ENCODE measurements around the gene ARFGAP1. TPM values are rescaled to one million over a fixed set of nuclear protein-coding genes. Genes with fewer than 3 reads are reported as not detected.

Gene ARFGAP1
- total and polyA plus RNA-seq, 2 experiments from 2014 or later = 41.5 to 95.5 TPM

DNA sequence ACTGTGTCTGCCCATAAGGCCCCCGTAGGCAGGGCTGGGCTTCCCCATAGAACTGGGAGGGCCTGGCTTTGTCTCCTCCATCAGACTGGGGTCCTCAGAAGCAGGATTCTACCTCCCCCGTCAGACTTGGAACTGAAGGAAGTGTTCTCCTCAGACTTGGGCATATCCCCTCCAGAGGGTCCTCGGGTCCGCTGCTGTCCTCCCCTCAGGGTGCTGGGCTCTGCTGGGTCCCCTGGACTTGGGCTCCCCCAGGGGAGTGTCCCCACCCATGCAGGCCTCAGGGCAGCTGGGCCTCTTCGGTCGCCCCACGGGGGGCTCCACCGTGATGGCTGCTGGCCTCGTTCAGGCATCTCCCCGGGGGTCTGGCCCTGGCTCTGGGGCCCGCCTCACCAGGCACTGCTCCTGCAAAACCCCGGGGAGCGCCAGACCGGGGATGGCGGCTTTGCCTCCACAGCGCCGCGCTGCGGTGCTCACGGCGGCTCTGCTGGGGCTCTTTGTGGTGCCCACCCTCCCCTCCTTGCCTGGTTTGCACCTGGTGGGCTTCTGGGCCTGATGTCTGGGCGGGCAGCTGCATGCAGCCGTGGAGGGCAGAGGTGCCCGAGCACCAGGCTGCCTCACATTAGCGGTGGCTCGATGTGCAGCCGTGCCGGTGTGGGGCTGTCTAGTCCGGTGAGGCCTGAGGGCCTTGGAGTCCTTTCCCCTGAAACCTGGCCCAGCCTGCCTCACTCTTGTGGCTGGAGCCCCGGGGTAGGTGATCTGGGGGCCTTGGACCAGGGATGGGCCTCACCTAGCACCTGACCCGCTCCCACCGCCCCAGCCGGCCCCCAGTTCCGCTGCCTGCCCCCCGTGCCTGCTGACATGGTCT is 34.3 kb downstream of the ARFGAP1 start:
- Histone ChIP-seq H3K4me3 (no peak overlapping the region), H3K9me2 (ENCODE audit: insufficient read depth) (no peaks in the 10 kb centered on the region), H3K4me2 (no peak overlapping the region), H3K27ac (ENCODE audit: low read depth) (no peak overlapping the region), H3K36me3 (ENCODE audit: insufficient read depth) (no peaks in the 10 kb centered on the region), H3K79me2 (replicated peaks; ENCODE audit: insufficient read depth) (no peaks in the 10 kb centered on the region), H3K27me3 (ENCODE audit: insufficient read depth) (no peaks in the 10 kb centered on the region), H3K4me1 (ENCODE audit: insufficient read depth) (no peaks in the 10 kb centered on the region), H3F3A (replicated peaks; ENCODE audit: low read depth) (no peaks in the 10 kb centered on the region), H4K20me1 (replicated peaks; ENCODE audit: insufficient read depth) (no peaks in the 10 kb centered on the region), H2AFZ (no peak overlapping the region)
- TF ChIP-seq NANOG (IDR thresholded peaks at IDR 0.05; ENCODE audit: borderline replicate concordance) = no peak
- no peak for TF ChIP-seq EZH2 (IDR thresholded peaks at IDR 0.05; ENCODE audit: low read depth, unreplicated experiment)
- H3K36me3 Mint-ChIP-seq (ENCODE audit: low read depth) = no peaks in the 10 kb centered on the region
- H3K4me1 Mint-ChIP-seq = peaks cover 4% of the 10 kb centered on the region; the same call in 1 of the 3 replicates
- peaks cover 4% of the 10 kb centered on the region; the same call in 1 of the 3 replicates for H3K9me3 Mint-ChIP-seq
- no peak for ATAC-seq
- no peak for DNase-seq (ENCODE audit: low spot score)
- no peak overlapping the region for H3K4me3 Mint-ChIP-seq
- no peak overlapping the region for H3K27ac Mint-ChIP-seq
- peaks cover 5% of the 10 kb centered on the region for H3K27me3 Mint-ChIP-seq (ENCODE audit: insufficient read depth, low read depth, poor library complexity)

DNA sequence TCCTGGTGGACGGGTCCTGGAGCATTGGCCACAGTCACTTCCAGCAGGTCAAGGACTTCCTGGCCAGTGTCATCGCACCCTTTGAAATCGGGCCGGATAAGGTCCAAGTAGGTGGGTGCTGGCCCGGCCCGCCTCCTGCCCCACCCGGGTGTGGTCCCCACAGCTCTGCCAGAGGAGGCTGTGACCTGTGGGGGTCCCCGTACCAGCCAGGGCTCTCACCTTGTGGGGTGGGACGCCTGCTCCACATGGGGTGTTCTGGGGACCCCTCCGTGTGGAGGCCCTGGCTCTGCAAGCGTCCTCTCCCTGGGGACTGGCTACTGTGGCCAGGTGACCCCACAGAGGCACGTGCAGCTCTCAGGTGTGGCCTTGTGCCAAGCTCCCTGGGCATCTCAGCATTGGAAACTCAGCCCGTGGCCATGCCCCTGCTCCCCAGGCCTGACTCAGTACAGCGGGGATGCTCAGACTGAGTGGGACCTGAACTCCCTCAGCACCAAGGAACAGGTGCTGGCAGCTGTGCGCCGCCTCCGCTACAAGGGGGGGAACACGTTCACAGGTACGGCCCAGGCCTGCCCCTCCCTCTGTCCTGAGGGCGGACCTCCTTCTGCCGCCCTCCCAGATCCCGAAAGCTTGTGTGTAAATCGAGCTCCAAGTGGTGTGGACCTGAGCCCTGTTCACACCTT is 35.1 kb downstream of the ARFGAP1 start:
- Histone ChIP-seq H3F3A (replicated peaks; ENCODE audit: low read depth) (no peaks in the 10 kb centered on the region), H3K4me3 (no peak overlapping the region), H3K4me2 (no peak overlapping the region), H3K79me2 (replicated peaks; ENCODE audit: insufficient read depth) (no peaks in the 10 kb centered on the region), H4K20me1 (replicated peaks; ENCODE audit: insufficient read depth) (no peaks in the 10 kb centered on the region), H3K27me3 (ENCODE audit: insufficient read depth) (no peaks in the 10 kb centered on the region), H3K4me1 (ENCODE audit: insufficient read depth) (no peaks in the 10 kb centered on the region), H3K36me3 (ENCODE audit: insufficient read depth) (no peaks in the 10 kb centered on the region), H3K9me2 (ENCODE audit: insufficient read depth) (no peaks in the 10 kb centered on the region), H2AFZ (no peak overlapping the region), H3K27ac (ENCODE audit: low read depth) (no peak overlapping the region)
- peaks cover 4% of the 10 kb centered on the region; the same call in 1 of the 3 replicates for H3K4me1 Mint-ChIP-seq
- DNase-seq (ENCODE audit: low spot score) (no peak), ATAC-seq (no peak)
- no peak overlapping the region for H3K27ac Mint-ChIP-seq
- peaks cover 4% of the 10 kb centered on the region; the same call in 1 of the 3 replicates for H3K9me3 Mint-ChIP-seq
- no peak overlapping the region for H3K4me3 Mint-ChIP-seq
- peaks cover 5% of the 10 kb centered on the region for H3K27me3 Mint-ChIP-seq (ENCODE audit: insufficient read depth, low read depth, poor library complexity)
- H3K36me3 Mint-ChIP-seq (ENCODE audit: low read depth) = no peaks in the 10 kb centered on the region
- TF ChIP-seq, protein P1, sequence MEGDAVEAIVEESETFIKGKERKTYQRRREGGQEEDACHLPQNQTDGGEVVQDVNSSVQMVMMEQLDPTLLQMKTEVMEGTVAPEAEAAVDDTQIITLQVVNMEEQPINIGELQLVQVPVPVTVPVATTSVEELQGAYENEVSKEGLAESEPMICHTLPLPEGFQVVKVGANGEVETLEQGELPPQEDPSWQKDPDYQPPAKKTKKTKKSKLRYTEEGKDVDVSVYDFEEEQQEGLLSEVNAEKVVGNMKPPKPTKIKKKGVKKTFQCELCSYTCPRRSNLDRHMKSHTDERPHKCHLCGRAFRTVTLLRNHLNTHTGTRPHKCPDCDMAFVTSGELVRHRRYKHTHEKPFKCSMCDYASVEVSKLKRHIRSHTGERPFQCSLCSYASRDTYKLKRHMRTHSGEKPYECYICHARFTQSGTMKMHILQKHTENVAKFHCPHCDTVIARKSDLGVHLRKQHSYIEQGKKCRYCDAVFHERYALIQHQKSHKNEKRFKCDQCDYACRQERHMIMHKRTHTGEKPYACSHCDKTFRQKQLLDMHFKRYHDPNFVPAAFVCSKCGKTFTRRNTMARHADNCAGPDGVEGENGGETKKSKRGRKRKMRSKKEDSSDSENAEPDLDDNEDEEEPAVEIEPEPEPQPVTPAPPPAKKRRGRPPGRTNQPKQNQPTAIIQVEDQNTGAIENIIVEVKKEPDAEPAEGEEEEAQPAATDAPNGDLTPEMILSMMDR (conservative IDR thresholded peaks at IDR 0.05; ENCODE audit: low read depth in 2 of 2) = no peak
- TF ChIP-seq JUNB (IDR thresholded peaks at IDR 0.05; ENCODE audit: unreplicated experiment) (no peak), CREB1 (CRISPR knock-in tag; IDR thresholded peaks at IDR 0.05; ENCODE audit: low read depth) (no peak), EZH2 (IDR thresholded peaks at IDR 0.05; ENCODE audit: low read depth, unreplicated experiment) (no peak), ZNF331 (CRISPR knock-in tag; IDR thresholded peaks at IDR 0.05; ENCODE audit: low read depth) (no peak), NANOG (IDR thresholded peaks at IDR 0.05; ENCODE audit: borderline replicate concordance) (no peak), ZNF114 (CRISPR knock-in tag; IDR thresholded peaks at IDR 0.05) (no peak), EZH2phosphoT487 (IDR thresholded peaks at IDR 0.05; ENCODE audit: unreplicated experiment) (no peak)
- TF ChIP-seq, protein P2, sequence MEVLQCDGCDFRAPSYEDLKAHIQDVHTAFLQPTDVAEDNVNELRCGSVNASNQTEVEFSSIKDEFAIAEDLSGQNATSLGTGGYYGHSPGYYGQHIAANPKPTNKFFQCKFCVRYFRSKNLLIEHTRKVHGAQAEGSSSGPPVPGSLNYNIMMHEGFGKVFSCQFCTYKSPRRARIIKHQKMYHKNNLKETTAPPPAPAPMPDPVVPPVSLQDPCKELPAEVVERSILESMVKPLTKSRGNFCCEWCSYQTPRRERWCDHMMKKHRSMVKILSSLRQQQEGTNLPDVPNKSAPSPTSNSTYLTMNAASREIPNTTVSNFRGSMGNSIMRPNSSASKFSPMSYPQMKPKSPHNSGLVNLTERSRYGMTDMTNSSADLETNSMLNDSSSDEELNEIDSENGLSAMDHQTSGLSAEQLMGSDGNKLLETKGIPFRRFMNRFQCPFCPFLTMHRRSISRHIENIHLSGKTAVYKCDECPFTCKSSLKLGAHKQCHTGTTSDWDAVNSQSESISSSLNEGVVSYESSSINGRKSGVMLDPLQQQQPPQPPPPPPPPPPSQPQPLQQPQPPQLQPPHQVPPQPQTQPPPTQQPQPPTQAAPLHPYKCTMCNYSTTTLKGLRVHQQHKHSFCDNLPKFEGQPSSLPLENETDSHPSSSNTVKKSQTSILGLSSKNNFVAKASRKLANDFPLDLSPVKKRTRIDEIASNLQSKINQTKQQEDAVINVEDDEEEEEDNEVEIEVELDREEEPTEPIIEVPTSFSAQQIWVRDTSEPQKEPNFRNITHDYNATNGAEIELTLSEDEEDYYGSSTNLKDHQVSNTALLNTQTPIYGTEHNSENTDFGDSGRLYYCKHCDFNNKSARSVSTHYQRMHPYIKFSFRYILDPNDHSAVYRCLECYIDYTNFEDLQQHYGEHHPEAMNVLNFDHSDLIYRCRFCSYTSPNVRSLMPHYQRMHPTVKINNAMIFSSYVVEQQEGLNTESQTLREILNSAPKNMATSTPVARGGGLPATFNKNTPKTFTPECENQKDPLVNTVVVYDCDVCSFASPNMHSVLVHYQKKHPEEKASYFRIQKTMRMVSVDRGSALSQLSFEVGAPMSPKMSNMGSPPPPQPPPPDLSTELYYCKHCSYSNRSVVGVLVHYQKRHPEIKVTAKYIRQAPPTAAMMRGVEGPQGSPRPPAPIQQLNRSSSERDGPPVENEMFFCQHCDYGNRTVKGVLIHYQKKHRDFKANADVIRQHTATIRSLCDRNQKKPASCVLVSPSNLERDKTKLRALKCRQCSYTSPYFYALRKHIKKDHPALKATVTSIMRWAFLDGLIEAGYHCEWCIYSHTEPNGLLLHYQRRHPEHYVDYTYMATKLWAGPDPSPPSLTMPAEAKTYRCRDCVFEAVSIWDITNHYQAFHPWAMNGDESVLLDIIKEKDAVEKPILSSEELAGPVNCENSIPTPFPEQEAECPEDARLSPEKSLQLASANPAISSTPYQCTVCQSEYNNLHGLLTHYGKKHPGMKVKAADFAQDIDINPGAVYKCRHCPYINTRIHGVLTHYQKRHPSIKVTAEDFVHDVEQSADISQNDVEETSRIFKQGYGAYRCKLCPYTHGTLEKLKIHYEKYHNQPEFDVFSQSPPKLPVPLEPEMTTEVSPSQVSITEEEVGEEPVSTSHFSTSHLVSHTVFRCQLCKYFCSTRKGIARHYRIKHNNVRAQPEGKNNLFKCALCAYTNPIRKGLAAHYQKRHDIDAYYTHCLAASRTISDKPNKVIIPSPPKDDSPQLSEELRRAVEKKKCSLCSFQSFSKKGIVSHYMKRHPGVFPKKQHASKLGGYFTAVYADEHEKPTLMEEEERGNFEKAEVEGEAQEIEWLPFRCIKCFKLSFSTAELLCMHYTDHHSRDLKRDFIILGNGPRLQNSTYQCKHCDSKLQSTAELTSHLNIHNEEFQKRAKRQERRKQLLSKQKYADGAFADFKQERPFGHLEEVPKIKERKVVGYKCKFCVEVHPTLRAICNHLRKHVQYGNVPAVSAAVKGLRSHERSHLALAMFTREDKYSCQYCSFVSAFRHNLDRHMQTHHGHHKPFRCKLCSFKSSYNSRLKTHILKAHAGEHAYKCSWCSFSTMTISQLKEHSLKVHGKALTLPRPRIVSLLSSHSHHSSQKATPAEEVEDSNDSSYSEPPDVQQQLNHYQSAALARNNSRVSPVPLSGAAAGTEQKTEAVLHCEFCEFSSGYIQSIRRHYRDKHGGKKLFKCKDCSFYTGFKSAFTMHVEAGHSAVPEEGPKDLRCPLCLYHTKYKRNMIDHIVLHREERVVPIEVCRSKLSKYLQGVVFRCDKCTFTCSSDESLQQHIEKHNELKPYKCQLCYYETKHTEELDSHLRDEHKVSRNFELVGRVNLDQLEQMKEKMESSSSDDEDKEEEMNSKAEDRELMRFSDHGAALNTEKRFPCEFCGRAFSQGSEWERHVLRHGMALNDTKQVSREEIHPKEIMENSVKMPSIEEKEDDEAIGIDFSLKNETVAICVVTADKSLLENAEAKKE (CRISPR knock-in tag; IDR thresholded peaks at IDR 0.05) = no peak
- TF ChIP-seq, protein P3, sequence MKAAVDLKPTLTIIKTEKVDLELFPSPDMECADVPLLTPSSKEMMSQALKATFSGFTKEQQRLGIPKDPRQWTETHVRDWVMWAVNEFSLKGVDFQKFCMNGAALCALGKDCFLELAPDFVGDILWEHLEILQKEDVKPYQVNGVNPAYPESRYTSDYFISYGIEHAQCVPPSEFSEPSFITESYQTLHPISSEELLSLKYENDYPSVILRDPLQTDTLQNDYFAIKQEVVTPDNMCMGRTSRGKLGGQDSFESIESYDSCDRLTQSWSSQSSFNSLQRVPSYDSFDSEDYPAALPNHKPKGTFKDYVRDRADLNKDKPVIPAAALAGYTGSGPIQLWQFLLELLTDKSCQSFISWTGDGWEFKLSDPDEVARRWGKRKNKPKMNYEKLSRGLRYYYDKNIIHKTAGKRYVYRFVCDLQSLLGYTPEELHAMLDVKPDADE (IDR thresholded peaks at IDR 0.05) = no peak
